Measurements from ENCODE around the gene FAM199X. TPM values are rescaled to one million over a fixed set of nuclear protein-coding genes. Genes with fewer than 3 reads are reported as not detected.

FAM199X gene
- total and polyA plus RNA-seq, 2 of the 8 experiments (the other 6 are each of a cell fraction or from before 2014, with no cell fraction given) = 3.1 to 14.9 TPM

DNA sequence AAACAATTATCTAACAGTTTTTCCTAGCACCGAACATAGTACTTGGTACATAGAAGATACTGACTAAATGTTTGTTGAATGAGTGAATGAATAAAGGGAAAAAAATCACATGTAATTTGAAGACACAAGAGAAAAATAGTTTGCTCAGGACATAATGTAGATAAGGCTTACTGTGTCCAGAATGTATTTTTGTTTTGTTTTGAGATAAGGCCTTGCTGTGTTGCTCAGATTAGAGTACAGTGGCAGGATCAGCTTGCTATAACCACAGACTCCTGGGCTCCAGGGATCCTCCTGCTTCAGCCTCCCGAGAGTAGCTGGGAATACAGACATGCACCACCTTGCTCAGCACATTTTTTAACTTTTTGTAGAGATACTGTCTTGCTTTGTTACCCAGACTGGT lies 6.5 kb downstream of the FAM199X start (continued):
- TF ChIP-seq, protein P1, sequence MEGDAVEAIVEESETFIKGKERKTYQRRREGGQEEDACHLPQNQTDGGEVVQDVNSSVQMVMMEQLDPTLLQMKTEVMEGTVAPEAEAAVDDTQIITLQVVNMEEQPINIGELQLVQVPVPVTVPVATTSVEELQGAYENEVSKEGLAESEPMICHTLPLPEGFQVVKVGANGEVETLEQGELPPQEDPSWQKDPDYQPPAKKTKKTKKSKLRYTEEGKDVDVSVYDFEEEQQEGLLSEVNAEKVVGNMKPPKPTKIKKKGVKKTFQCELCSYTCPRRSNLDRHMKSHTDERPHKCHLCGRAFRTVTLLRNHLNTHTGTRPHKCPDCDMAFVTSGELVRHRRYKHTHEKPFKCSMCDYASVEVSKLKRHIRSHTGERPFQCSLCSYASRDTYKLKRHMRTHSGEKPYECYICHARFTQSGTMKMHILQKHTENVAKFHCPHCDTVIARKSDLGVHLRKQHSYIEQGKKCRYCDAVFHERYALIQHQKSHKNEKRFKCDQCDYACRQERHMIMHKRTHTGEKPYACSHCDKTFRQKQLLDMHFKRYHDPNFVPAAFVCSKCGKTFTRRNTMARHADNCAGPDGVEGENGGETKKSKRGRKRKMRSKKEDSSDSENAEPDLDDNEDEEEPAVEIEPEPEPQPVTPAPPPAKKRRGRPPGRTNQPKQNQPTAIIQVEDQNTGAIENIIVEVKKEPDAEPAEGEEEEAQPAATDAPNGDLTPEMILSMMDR (IDR thresholded peaks at IDR 0.05; ENCODE audit: control extremely low read depth in 1 of 3, insufficient read depth in 1 of 3, low read depth in 1 of 3, low read length in 3 of 3) = no peak

Data from H1 (cell line).